Spleen (tissue), 7 donors: ENCODE measurements around the gene NFIC.

ENCODE experiments used
- CTCF ChIP-seq, 11 experiments: fragments of 200-600 bp in 7 of 11; fragments of 450-650 bp in 4 of 11; sonication (generic) in 4 of 11; IDR thresholded peaks in 8 of 11; conservative IDR thresholded peaks in 3 of 11; 1 replicate in 7 of 11; 2 replicates in 4 of 11; pipeline versions ENCODE4 v1.4.0 to v1.8.0; 2016 to 2021; ENCODE audit warnings: antibody characterized with exemption in 11 of 11, inconsistent platforms in 4 of 11, mild to moderate bottlenecking in 1 of 11
- POLR2A ChIP-seq, 3 donors: fragments of 450-650 bp; IDR thresholded peaks; one replicate each; pipeline ENCODE4 v1.5.1; 2017; ENCODE audit warnings: antibody characterized with exemption in 3 of 3, mild to moderate bottlenecking in 1 of 3
- donor health status: DM: no; HTN: no; CAD: no; lungs with moderate emphysema.
- donor health status: DM: no; HTN: no; CAD: no.
- donor health status: DM: no; HTN: no; CAD: no.

- no peak for TF ChIP-seq CTCF (IDR thresholded peaks at IDR 0.05 in 8 of 11, conservative IDR thresholded peaks at IDR 0.05 in 3 of 11)
- no peak for TF ChIP-seq POLR2A (IDR thresholded peaks at IDR 0.05)
Measured at GRCh38 chr19:3365093-3365835, 1.1 kb upstream of the NFIC start.
